H1 (cell line): ENCODE measurements around the gene OGFOD3. TPM values are rescaled to one million over a fixed set of nuclear protein-coding genes. Genes with fewer than 3 reads are reported as not detected.

Experiments
- CTCF ChIA-PET: fragments of 300-600 bp; sonication (Branson Sonifier 250); formaldehyde crosslinking; loops from one replicate; lab custom pipeline; 2021; ENCODE audit not compliant: partially characterized antibody; lab: Charles Lee
- POLR2A ChIA-PET: fragments of 300-600 bp; sonication (Branson Sonifier 250); formaldehyde crosslinking; loops from one replicate; lab custom pipeline; 2021; ENCODE audit warnings: inconsistent platforms; ENCODE audit not compliant: partially characterized antibody; lab: Charles Lee
- DNase-seq, 2 experiments: peaks; one replicate each; pipeline versions ENCODE4 v3.0.0 to v3.0.0-alpha.2; 2010 to 2022; ENCODE audit warnings: low spot score in 2 of 2, low read depth in 1 of 2, mixed read lengths in 1 of 2
- FAIRE-seq: peaks from 2 replicates; lab custom pipeline; 2011; peaks lifted over from hg19 to GRCh38; lab: Jason Lieb, UNC
- H2AFZ ChIP-seq: 2 replicates; pipeline ENCODE4 v1.8.1; 2012; ENCODE audit warnings: low read length, inconsistent platforms
- H2AK5ac ChIP-seq: 2 replicates; pipeline ENCODE4 v1.6.1; 2013; ENCODE audit warnings: low read depth, low read length
- H2BK120ac ChIP-seq: replicated peaks from 2 replicates; pipeline ENCODE3; 2013; ENCODE audit warnings: low read depth, low read length, inconsistent platforms
- H2BK12ac ChIP-seq: 2 replicates; pipeline ENCODE4 v1.6.1; 2013; ENCODE audit warnings: low read depth, low read length
- H2BK15ac ChIP-seq: 2 replicates; pipeline ENCODE4 v1.6.1; 2013; ENCODE audit warnings: low read length
- H2BK20ac ChIP-seq: 2 replicates; pipeline ENCODE4 v1.6.1; 2013; ENCODE audit warnings: low read length
- H2BK5ac ChIP-seq: 2 replicates; pipeline ENCODE4 v1.6.1; 2013; ENCODE audit warnings: low read depth, low read length
- H3K14ac ChIP-seq: 2 replicates; pipeline ENCODE4 v1.6.1; 2013; ENCODE audit warnings: inconsistent platforms; ENCODE audit not compliant: insufficient read length
- H3K18ac ChIP-seq: 2 replicates; pipeline ENCODE4 v1.6.1; 2013; ENCODE audit warnings: low read length; ENCODE audit errors: extremely low read depth
- H3K23ac ChIP-seq: 2 replicates; pipeline ENCODE4 v1.6.1; 2013; ENCODE audit warnings: inconsistent platforms; ENCODE audit not compliant: insufficient read length
- H3K23me2 ChIP-seq: 2 replicates; pipeline ENCODE4 v1.6.1; 2013; ENCODE audit warnings: low read depth, low read length
- H3K27ac ChIP-seq: 2 replicates; pipeline ENCODE4 v1.6.1; 2011; ENCODE audit warnings: low read depth, low read length, inconsistent platforms
- H3K27me3 ChIP-seq, 4 experiments: replicated peaks in 1 of 4; 1 replicate in 1 of 4; 2 replicates in 3 of 4; pipeline versions ENCODE4 v1.6.1 to v1.8.1; 2011 to 2013; ENCODE audit warnings: low read length in 3 of 4, mild to moderate bottlenecking in 3 of 4, inconsistent platforms in 2 of 4, mixed read lengths in 2 of 4, moderate library complexity in 1 of 4; ENCODE audit not compliant: control insufficient read depth in 3 of 4, insufficient read depth in 3 of 4; ENCODE audit errors: extremely low read depth in 1 of 4
- H3K36me3 ChIP-seq, 4 experiments: 2 replicates each; pipeline versions ENCODE4 v1.6.1 to v1.8.1; 2011 to 2013; ENCODE audit warnings: mild to moderate bottlenecking in 4 of 4, low read length in 3 of 4, moderate library complexity in 2 of 4, control low read depth in 1 of 4, inconsistent platforms in 1 of 4; ENCODE audit not compliant: insufficient read depth in 4 of 4, control insufficient read depth in 2 of 4
- H3K4ac ChIP-seq: replicated peaks from 2 replicates; pipeline ENCODE3; 2013; ENCODE audit warnings: low read length, low read depth, mixed read lengths, inconsistent platforms; ENCODE audit not compliant: insufficient read length
- H3K4me1 ChIP-seq, 4 experiments: replicated peaks in 1 of 4; 1 replicate in 1 of 4; 2 replicates in 3 of 4; pipeline versions ENCODE4 v1.6.1 to v1.8.1; 2011 to 2013; ENCODE audit warnings: low read length in 3 of 4, inconsistent platforms in 2 of 4, mixed read lengths in 1 of 4; ENCODE audit not compliant: insufficient read depth in 4 of 4, control insufficient read depth in 3 of 4
- H3K4me2 ChIP-seq, 2 experiments: 2 replicates each; pipeline versions ENCODE4 v1.6.1 to v1.8.1; 2011 to 2013; ENCODE audit warnings: low read depth in 2 of 2, low read length in 2 of 2, control low read depth in 1 of 2, inconsistent platforms in 1 of 2, mild to moderate bottlenecking in 1 of 2; ENCODE audit not compliant: insufficient read depth in 1 of 2
- H3K4me3 ChIP-seq, 4 experiments: fragments of 200-600, 300-600 bp in 1 of 4; sonication (generic), shearing (Covaris generic), sonication (Bioruptor Twin) in 1 of 4; 2 replicates each; pipeline versions ENCODE4 v1.5.1 to v1.8.1; 2011 to 2016; ENCODE audit warnings: low read length in 4 of 4, low read depth in 3 of 4, control low read depth in 2 of 4, inconsistent platforms in 2 of 4, mild to moderate bottlenecking in 2 of 4, mixed read lengths in 1 of 4, moderate library complexity in 1 of 4; ENCODE audit not compliant: insufficient read depth in 2 of 4; ENCODE audit errors: extremely low read depth in 1 of 4
- H3K56ac ChIP-seq: replicated peaks from 2 replicates; pipeline ENCODE3; 2013; ENCODE audit warnings: low read depth, mild to moderate bottlenecking, mixed read lengths, low read length, inconsistent platforms; ENCODE audit not compliant: insufficient read length
- H3K79me1 ChIP-seq: 2 replicates; pipeline ENCODE4 v1.6.1; 2013; ENCODE audit warnings: low read depth, low read length, control low read depth
- H3K79me2 ChIP-seq, 2 experiments: 2 replicates each; pipeline versions ENCODE4 v1.6.1 to v1.8.1; 2012 to 2013; ENCODE audit warnings: low read length in 2 of 2, mild to moderate bottlenecking in 2 of 2, inconsistent platforms in 1 of 2; ENCODE audit not compliant: insufficient read depth in 2 of 2, control insufficient read depth in 1 of 2
- H3K9ac ChIP-seq, 4 experiments: replicated peaks in 1 of 4; 1 replicate in 1 of 4; 2 replicates in 3 of 4; pipeline versions ENCODE4 v1.6.1 to v1.8.1; 2011 to 2013; ENCODE audit warnings: low read depth in 3 of 4, low read length in 3 of 4, control low read depth in 2 of 4, mild to moderate bottlenecking in 2 of 4, moderate library complexity in 2 of 4, inconsistent platforms in 1 of 4; ENCODE audit errors: extremely low read depth in 1 of 4
- H3K9me3 ChIP-seq, 2 experiments: 2 replicates each; pipeline versions ENCODE4 v1.6.1 to v1.8.1; 2012 to 2013; ENCODE audit warnings: mild to moderate bottlenecking in 2 of 2, moderate library complexity in 2 of 2, control low read depth in 1 of 2, inconsistent platforms in 1 of 2, low read depth in 1 of 2, low read length in 1 of 2, mixed read lengths in 1 of 2; ENCODE audit not compliant: insufficient read depth in 2 of 2
- H4K20me1 ChIP-seq, 2 experiments: replicated peaks in 1 of 2; 2 replicates each; pipeline versions ENCODE3 to v1.8.1; 2011 to 2013; ENCODE audit warnings: inconsistent platforms in 2 of 2, low read length in 2 of 2, mild to moderate bottlenecking in 1 of 2; ENCODE audit not compliant: insufficient read depth in 2 of 2, control insufficient read depth in 1 of 2
- H4K5ac ChIP-seq: 2 replicates; pipeline ENCODE4 v1.6.1; 2013; ENCODE audit warnings: low read length, low read depth, mixed read lengths, inconsistent platforms; ENCODE audit not compliant: insufficient read length
- H4K8ac ChIP-seq: 2 replicates; pipeline ENCODE4 v1.8.0; 2013; ENCODE audit warnings: mild to moderate bottlenecking, moderate library complexity, low read length, inconsistent platforms; ENCODE audit not compliant: insufficient read depth; ENCODE audit errors: extremely low read depth
- H4K91ac ChIP-seq: replicated peaks from 2 replicates; pipeline ENCODE3; 2013; ENCODE audit warnings: low read length, mixed read lengths, inconsistent platforms; ENCODE audit not compliant: insufficient read length
- CTBP2 ChIP-seq: IDR thresholded peaks from 2 replicates; pipeline ENCODE4 v1.7.0; 2011; ENCODE audit warnings: borderline replicate concordance, mild to moderate bottlenecking, moderate library complexity, mixed read lengths, low read length; ENCODE audit not compliant: insufficient read depth, insufficient read length
- FOSL1 ChIP-seq: IDR thresholded peaks from 2 replicates; pipeline ENCODE4 v1.6.1; 2011; ENCODE audit warnings: mild to moderate bottlenecking, low read depth, low read length, moderate library complexity; ENCODE audit not compliant: insufficient read depth
- HDAC2 ChIP-seq, 2 experiments: fragments of 300-600 bp in 1 of 2; sonication (generic) in 1 of 2; IDR thresholded peaks; 2 replicates each; pipeline ENCODE4 v1.6.1; 2011 to 2012; ENCODE audit warnings: low read depth in 2 of 2, low read length in 2 of 2, mild to moderate bottlenecking in 2 of 2, moderate library complexity in 2 of 2, borderline replicate concordance in 1 of 2, inconsistent platforms in 1 of 2
- POLR2A ChIP-seq, 2 experiments: IDR thresholded peaks; 1 replicate in 1 of 2; 2 replicates in 1 of 2; pipeline ENCODE4 v1.6.1; 2011; ENCODE audit warnings: low read depth in 2 of 2, low read length in 2 of 2, mild to moderate bottlenecking in 2 of 2; ENCODE audit errors: control extremely low read depth in 1 of 2
- POU5F1 ChIP-seq: IDR thresholded peaks from 2 replicates; pipeline ENCODE4 v1.6.1; 2011; ENCODE audit warnings: low read depth, mild to moderate bottlenecking, low read length, moderate library complexity
- SIN3A ChIP-seq, 2 experiments: IDR thresholded peaks in 1 of 2; conservative IDR thresholded peaks in 1 of 2; 2 replicates each; pipeline ENCODE4 v1.6.1; 2011 to 2012; ENCODE audit warnings: low read length in 2 of 2, improper control_type of control experiment in 1 of 2, low read depth in 1 of 2, mild to moderate bottlenecking in 1 of 2
- SIX5 ChIP-seq: IDR thresholded peaks from 2 replicates; pipeline ENCODE4 v1.6.1; 2011; ENCODE audit warnings: mild to moderate bottlenecking, low read depth, low read length
- SP1 ChIP-seq: IDR thresholded peaks from 2 replicates; pipeline ENCODE4 v1.6.1; 2011; ENCODE audit warnings: low read depth, low read length
- WGBS, 2 experiments: shearing (Covaris generic) in 1 of 2; methylation state at CpG; one replicate each; pipeline versions ENCODE4 v1.1.6 to v1.1.7; 2013 to 2015; ENCODE audit warnings: low lambda C conversion rate in 2 of 2, mixed read lengths in 2 of 2, inconsistent platforms in 1 of 2, low coverage in 1 of 2, missing lambda C conversion rate in 1 of 2; ENCODE audit not compliant: insufficient replicate concordance in 2 of 2, insufficient coverage in 1 of 2, insufficient read length in 1 of 2; ENCODE audit errors: extremely low coverage in 1 of 2, missing lambda C conversion rate in 1 of 2; 5-methylcytosine and 5-hydroxymethylcytosine counted together
- polyA plus RNA-seq, 7 experiments: library from polyadenylated mRNA; depleted of rRNA in 3 of 7; stranded (reverse) in 5 of 7; unstranded in 2 of 7; fragments of >200 nt in 5 of 7; fragments of 200-250 nt in 2 of 7; gene quantifications; 1 replicate in 5 of 7; 2 replicates in 1 of 7; 4 replicates in 1 of 7; pipeline versions ENCODE4 v1.2.1 to v1.2.3, GENCODE V29; 2011 to 2013; ENCODE audit warnings: missing spikeins in 2 of 7, mixed read lengths in 2 of 7
- total RNA-seq: library from RNA; stranded (reverse); fragmentation: NEBNext Ultra II Directional; extraction: Animal tissue kit (Norgen Biotek cat#: 25700); gene quantifications from 2 replicates; pipeline ENCODE4 v1.2.1, GENCODE V29; 2021
- TF ChIP-seq, protein P1 (sequence below): IDR thresholded peaks from 2 replicates; pipeline ENCODE4 v1.6.1; 2012; ENCODE audit warnings: inconsistent platforms

Gene OGFOD3
- total and polyA plus RNA-seq, 2 of the 8 experiments (the other 6 are each of a cell fraction or from before 2014, with no cell fraction given), result 21.1 to 21.8 TPM

DNA sequence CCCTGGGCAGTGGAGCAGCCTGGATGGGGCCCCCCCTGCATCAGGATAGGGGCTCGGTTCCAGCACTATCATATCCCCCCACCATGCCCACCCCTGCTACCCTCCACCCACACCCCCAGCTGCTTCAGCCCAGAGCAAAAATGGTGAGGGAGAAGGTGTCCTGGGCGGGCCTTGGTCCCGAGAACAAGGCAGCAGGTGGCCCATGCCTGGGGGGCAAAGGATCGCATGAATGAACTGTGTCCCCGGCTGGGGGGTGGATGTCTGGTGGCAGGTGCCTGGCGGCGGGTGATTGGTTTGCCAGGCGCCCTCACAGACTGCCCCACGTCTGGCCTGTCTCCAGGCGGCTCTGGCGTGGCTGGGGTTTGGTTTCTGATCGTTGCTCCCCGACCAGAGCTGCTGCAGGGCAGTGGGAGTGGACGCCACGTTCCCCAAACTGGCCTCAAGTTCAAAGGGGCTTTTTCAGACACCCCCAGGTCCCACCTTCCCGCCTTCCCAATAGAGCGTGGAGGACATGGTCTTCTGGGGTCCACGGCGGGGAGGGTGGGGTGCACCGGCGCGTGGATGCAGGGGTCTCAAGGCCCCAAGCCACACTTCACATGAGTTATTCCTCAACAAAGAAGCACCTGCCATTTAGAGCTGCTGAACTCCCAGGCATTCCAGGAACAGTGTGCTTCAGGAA lies 34.2 kb downstream of the OGFOD3 start:
- DNase-seq (no peak), FAIRE-seq (no peak)
- Histone ChIP-seq H3K23ac (no peak overlapping the region), H2BK12ac (no peak overlapping the region), H3K27me3 (no peaks in the 10 kb centered on the region; a peak in 2 of 7 replicates), H3K4me3 (no peak overlapping the region), H4K20me1 (peaks cover 0 to 3% of the 10 kb centered on the region in 2 experiments), H3K79me1 (no peaks in the 10 kb centered on the region), H3K56ac (no peak overlapping the region), H2BK120ac (no peak overlapping the region), H3K14ac (no peak overlapping the region)
- ChIA-PET CTCF (interaction anchor here (0.9 to 1.4 kb wide), 8 partner anchors 10 to 169 kb away, joined by 3 to 6 read pairs (median 4); no protein-coding TSS in a partner anchor), POLR2A (interaction anchor here (0.7 to 2.9 kb wide), 4 partner anchors 9 to 35 kb away, joined by 3 to 14 read pairs (median 3); no protein-coding TSS in a partner anchor)
- 88% methylated on average over 19 of the region's 22 CpGs; no CpG with 5 or more reads in 1 of the 2 experiments for WGBS, 2 experiments
- no peak for TF ChIP-seq SIN3A (conservative IDR thresholded peaks at IDR 0.05 in 1 of 2, IDR thresholded peaks at IDR 0.05 in 1 of 2; ENCODE audit: low read depth in 1 of 2, low read length in 2 of 2)
- TF ChIP-seq SIX5, result no peak
- no peak for TF ChIP-seq POLR2A (IDR thresholded peaks at IDR 0.05; ENCODE audit: control extremely low read depth in 1 of 2, low read depth in 2 of 2, low read length in 2 of 2)
- no peak for TF ChIP-seq POU5F1
- no peak for TF ChIP-seq HDAC2 (IDR thresholded peaks at IDR 0.05; ENCODE audit: borderline replicate concordance in 1 of 2, low read depth in 2 of 2, low read length in 2 of 2)
- no peak for TF ChIP-seq CTBP2
- TF ChIP-seq FOSL1, result no peak
- TF ChIP-seq, protein P1, sequence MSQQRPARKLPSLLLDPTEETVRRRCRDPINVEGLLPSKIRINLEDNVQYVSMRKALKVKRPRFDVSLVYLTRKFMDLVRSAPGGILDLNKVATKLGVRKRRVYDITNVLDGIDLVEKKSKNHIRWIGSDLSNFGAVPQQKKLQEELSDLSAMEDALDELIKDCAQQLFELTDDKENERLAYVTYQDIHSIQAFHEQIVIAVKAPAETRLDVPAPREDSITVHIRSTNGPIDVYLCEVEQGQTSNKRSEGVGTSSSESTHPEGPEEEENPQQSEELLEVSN, result no peak
- no peak for TF ChIP-seq SP1
- TF ChIP-seq, all 59 proteins: peak for 0
- H3K4me1 ChIP-seq, result peaks cover 0 to 9% (median 5%) of the 10 kb centered on the region in 4 experiments; a peak in 5 of 7 replicates
- no peak overlapping the region for H2BK20ac ChIP-seq
- no peak overlapping the region for H2BK15ac ChIP-seq
- H2AK5ac ChIP-seq, result no peak overlapping the region
- H2AFZ ChIP-seq, result no peak overlapping the region
- H3K36me3 ChIP-seq, result no peaks in the 10 kb centered on the region
- H3K79me2 ChIP-seq, result no peaks in the 10 kb centered on the region
- peak overlapping the region; percentile 36 for H4K8ac ChIP-seq
- H3K4ac ChIP-seq, result no peak overlapping the region
- H4K5ac ChIP-seq, result no peak overlapping the region
- no peak overlapping the region for H2BK5ac ChIP-seq
- no peak overlapping the region for H3K27ac ChIP-seq
- peak overlapping the region; percentile 30 for H4K91ac ChIP-seq
- H3K4me2 ChIP-seq, result no peak overlapping the region
- no peaks in the 10 kb centered on the region for H3K9me3 ChIP-seq
- no peak overlapping the region for H3K9ac ChIP-seq
- no peaks in the 10 kb centered on the region for H3K23me2 ChIP-seq
- H3K18ac ChIP-seq, result no peak overlapping the region
